DMS114 treated with DMSO at 0.1 percent for 48 hours (cell line): ENCODE results near the gene JHY.

ENCODE experiments used
- DNase-seq: peaks from one replicate; lab custom pipeline; 2025; ENCODE audit not compliant: unreplicated experiment; lab: John Stamatoyannopoulos, UW

JHY gene

DNA sequence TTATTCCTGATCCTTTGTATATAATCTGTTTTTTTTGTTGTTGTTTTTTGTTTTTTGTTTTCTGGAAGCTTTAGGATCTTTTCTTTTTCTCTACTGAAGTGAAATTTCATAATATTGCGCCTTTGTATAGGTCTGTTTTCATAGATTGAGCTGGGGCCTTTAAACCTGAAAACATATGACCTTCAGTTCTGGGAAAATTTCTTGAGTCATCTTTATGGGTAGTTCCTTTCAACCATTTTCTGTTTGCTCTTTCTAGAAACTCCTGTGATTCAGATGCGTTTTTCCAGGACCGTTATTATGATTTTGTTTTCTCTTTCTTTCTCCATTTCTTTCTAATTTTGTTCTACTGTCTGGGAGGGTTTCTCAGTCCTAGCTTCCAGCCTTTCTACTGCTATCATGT is 55.4 kb downstream of the JHY start:
- no peak for DNase-seq

DNA sequence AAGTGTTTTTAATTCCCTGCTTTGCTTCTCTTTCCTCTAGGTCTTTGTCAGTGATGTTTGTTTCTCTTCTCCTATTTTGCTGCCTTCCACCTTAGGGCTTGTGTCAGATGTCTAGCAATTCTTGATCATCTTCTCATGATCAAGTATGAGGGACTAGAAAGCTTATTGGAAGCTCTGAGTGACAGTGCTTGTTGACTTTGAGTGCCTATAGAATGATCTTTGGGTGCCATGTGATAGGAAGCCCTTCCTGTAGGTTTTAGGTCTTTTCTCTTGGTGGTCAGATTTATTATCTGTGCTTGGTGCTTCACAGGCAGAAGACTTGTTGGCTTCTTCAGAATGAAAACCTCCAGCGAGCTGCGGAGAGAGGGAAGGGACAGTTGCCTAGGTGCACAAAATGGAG is 56.0 kb downstream of the JHY start:
- no peak for DNase-seq

DNA sequence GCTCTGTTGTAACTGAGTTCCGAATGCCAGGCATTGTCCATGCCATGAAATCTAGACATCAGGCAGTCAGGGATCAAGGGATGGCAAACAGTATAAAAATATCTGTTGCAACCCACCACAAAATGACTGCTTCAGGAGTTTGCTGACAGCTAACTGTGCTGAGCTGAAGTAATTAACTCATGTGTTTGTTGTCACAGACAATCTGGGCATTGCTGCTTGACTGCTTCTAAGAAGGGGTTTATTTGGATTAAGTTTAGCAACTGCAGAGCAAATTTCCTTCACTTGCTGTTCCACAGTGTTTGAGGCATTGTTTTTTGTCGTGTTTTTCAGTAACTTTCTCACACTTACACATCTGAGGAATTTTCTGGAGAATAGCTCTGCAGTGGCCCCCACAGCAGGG is 68.7 kb downstream of the JHY start:
- DNase-seq: no peak

DNA sequence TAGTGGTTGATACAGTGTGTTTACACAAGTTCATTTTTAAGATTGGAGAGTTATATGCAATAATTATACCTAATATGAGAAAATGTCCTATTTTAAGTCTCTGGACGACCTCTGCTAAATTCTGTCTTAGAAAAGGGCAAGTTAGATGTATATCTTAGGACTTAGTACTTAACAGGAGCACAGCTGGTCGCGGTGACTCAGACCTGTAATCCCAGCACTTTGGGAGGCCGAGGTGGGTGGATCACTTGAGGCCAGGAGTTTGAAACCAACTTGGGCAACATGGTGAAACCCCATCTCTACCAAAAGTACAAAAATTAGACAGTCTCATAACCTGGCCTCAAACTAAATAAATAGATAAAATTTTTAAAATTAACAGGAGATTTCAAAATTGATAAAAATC is 71.9 kb downstream of the JHY start:
- no peak for DNase-seq

DNA sequence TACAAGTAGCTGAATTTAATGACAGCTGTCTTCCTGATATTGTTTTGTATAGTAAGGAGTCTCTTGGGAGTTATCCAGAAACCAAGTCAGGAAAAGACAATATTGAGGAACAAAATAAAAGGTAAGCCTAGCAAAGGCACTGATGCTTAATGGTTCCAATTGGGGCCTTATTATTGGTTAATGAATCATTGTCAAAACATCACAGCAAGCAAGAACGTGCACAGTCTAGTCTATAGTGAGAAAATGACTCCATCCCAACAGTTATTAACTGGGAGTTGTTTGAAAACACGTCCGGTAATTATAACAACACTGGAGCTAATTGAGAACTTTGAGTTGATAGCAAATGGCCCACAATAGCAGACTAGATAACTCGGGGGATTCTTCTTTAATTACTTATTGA is 81.4 kb downstream of the JHY start:
- no peak for DNase-seq

DNA sequence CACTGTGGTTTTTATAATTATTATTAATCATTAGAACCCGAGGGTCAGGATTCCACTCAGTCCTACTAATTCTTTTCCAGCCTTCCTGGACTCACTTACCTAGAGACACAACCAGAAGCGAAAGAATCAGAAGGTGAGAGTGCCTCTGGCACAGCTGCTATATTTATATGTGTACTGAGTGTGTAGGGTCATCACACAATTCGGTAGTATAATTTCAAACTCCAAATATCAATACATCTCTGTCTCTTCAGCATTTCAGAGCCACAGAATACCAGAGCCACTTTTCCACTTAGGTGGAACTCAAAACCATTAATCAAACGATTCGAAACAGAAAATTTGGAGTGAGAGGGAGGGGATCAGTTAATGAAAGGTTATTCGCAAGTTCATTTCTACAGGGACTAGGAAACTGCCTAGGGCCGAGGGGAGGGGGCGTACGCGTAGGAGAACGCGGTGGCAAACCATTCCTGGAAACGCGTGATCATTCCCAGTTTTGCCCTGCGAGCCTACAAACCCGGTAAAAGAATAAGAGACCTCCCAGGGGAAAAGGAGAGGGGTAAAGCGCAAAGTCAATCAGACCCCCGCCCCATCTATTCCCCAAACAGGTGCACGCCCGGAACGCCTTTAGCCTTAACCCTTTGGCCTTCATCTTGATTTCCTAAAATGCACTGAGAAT is 93.6 kb downstream of the JHY start:
- DNase-seq: no peak

DNA sequence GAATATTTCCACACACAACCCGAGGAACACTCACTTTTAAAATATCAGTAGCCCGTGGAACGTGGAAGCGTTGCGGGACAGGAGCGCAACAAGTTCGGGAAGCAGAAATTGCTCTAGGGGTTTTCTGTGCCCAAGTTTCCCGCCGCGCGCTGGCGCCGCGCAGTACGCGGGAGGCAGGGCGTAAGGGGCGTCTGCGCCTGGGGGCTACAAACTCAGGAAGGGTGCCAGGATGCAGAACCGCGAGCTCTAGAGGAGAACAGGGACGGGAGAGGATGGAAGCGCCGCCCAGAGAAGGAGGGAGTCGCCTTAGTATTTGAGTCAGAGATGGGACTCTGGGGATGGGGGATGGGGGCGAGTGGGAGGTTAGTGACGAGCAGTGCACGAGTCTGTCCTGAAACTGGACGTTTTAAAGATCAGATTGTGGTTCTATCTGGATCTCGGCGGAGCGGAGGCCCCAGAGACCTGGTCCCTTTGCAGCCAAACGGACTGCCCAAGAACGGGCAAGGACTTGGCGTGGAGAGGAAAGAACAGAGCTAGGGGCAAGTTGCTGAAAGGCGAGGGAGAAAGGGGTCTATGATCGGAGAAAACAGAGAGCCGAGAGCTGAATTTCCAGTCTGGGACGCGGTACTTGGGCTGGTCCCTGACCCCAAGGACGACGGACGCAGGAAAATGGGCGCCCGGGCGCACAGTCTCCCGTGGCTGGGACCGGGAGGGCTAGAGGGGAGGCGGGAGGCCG is 94.3 kb downstream of the JHY start:
- DNase-seq: no peak

DNA sequence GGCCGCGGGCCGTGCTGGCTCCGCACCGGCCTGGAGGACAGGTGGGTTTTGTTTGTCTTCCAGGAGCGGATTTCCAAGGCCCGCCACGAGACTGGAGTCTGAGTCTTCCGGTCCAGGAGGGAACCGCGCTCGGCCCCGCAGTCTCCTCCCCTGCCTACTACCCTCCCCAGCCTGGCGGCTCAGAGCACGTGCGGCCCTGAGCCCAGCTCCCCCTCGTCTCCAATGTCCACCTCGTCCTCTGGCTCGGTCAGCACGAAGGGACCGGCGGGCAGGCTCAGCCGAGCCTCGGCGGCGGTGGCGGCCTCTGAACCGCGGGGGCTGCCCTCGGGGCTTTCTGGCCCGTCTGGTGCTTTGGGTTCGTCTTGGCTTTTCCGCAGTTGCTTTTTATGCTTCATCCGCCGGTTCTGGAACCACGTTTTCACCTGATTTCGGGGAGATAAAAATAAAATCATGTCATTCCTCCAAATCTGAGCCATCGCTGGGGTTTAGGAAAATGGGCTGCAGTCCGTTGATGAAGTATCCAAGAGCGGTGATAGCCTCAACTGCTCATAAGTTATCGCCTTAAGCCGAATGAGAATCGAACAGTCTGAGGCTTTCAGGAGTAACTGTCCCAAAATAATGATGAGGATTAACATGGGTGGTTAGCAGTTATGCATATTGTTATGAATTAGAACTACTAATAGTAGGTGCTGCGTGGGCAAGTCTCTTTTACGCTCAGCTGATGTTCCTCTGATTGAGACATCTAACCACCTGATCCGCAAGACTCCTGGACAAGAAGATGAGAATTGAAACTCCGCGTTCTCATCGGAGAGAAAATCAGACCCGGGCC is 95.1 kb downstream of the JHY start:
- no peak for DNase-seq

DNA sequence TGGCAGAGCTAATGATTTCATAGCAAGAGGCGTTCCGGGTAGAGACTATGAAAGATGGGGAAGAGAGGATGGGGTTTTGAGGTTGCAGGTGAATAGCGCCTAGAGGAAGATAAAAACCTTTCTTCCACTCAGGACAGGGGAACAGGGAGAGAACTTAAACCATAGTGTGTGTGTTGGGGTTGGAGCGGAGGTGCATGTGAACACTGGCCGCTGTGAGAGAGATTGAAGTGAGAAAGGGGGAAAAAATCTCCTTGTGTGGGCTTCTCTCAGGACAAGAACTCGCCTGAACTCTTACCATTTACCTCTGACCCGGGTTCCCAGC is 95.7 kb downstream of the JHY start:
- no peak for DNase-seq

DNA sequence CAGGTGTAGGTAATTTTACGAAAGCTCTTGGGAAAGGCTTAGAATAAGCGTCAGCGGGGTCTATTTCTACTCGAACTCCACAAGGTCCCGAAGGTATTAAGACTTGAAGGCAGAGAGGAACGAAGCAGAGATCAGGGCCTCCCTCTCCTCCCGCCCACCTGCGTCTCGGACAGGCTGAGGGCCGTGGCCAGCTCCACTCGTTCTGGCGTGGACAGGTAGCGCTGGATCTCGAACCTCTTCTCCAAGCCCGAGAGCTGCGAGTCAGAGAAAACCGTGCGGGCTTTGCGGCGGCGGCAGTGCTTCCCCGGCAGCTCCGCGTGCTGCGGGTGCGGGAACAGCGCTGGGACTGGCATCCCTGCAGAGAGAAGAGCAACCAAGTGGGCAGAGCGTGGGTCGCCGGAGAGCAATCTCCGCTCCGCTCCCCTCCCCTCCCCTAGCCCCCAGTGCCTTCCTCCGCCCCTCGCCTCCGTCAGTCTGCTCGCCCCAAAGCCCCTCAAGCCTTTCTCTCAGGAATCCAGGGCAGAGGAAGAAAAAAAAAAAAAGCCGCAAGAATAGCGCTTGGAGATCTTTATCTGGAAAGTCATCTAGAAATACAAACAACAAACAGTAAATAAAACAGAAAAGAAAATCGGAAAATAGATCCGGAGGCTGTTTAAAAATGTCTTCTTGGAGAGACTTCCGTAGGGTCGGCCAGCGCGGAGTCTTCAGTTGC is 96.7 kb downstream of the JHY start:
- no peak for DNase-seq

DNA sequence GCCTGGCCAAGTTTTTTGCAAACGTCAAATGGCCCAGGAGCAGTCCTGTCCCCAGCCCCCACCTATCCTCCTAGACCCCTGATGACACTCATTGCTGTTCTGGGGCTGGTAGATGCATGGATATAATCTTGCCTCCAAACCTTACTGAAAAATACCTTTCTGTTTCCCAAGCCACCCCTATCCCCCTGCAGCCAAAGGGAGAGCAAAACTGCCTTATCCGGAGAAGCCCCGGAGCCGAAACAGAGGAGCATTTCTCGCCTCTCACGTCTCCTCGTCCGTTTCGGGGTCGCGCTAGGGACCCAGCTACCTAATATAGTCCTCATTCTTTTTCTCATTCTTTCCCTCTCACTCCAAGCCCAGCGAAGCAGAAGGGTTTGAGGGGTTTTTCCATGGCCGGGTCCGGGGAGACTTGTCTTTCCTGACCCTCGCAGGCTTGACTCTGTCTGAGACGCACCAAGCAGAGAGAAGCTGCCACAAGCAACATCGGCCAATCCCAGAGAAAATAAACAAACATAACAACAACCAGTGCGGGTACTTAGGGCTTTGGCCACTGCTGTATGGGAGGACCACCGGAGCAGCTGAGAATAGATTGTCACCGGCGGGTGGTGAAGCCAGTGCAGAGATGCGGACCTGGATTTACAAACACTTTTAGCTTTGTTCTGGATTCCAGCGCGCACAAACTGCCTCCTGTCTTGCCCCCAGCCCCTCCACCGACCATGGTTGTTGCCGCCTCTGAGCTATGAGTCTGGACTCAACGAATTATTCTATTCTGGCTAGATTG is 97.4 kb downstream of the JHY start:
- no peak for DNase-seq

DNA sequence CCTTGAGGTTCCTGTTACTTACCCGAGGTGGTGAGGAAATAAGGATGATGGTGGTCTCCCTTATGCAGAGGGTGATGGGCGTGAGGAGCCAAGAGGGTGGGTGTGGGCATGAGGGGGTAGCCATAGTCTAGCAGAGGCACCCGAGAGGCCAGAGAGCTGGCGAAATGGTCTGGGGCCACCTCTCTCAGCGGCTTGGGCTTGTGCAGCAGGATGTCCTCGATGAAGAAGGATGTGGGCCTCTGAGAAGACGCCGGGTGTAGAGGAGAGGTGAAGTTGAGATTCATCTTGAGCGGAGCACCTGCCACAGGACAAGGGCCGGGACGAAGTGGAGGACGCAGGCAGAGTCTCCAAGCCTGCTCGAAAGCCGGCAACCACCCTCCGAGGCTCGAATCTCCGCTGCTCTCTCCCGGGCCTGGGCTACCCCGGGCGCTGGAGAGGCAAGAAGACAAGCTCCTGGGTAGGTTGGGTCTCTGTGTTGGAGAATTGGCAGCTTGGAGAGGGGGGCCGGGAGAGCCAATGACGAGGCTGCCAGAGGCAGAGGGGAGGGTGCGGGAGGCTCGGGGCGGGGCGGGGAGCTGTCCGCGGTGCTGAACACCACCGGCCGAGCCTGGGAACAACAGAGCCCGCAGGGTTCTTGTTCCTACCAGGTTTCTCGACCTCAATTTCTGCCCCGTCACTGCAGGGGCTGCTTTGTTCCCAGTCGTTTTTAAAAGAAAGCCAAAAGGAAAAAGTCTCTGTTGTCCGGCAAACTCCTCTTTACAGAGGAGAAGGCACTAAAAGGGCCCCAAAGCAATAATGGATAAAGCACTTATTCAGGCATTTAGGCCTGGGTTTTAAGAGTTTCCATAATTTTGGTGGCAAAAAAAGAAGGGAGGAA is 99.1 kb downstream of the JHY start, which contains the start of gene BSX:
Gene BSX (minus strand): TSS at position 447 of the 877 bp plus-strand sequence. CDS start 163 bp downstream, at position 284.
- no peak for DNase-seq

DNA sequence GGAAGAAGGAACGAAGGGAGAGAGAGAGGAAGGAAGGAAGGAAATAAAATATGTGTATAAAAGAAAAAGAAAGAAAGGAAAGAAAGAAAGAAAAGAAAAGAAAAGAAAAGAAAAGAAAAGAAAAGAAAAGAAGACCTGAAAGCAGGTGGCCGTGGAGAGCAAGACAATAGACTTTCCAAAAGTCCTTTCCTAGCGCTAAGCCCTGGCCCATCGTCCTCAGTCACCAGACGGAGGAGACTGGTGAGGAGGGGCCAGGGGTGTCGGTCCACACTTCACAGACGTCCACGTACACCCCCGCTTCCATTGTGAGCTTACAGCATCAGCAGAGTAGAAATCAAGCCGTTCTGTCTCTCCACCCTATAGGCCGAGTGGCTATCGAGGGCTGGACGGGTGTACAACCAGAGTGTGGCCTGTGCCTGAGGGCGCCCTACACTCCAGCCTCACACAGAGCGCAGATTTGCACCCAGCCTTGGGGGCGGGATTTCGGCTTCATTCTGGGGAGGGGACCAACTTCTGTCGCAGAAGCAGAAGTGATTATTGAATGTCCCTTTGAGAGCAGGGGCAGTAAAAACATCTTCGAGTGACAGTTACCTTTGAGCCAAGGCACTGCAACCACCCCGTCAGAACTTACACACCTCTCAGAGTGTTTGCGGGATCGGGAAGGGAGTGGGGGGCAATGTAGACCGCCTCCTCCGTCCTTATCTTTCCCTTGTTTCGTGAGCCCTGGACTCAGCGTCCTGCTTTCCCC is 101.1 kb downstream of the JHY start:
- DNase-seq: no peak

DNA sequence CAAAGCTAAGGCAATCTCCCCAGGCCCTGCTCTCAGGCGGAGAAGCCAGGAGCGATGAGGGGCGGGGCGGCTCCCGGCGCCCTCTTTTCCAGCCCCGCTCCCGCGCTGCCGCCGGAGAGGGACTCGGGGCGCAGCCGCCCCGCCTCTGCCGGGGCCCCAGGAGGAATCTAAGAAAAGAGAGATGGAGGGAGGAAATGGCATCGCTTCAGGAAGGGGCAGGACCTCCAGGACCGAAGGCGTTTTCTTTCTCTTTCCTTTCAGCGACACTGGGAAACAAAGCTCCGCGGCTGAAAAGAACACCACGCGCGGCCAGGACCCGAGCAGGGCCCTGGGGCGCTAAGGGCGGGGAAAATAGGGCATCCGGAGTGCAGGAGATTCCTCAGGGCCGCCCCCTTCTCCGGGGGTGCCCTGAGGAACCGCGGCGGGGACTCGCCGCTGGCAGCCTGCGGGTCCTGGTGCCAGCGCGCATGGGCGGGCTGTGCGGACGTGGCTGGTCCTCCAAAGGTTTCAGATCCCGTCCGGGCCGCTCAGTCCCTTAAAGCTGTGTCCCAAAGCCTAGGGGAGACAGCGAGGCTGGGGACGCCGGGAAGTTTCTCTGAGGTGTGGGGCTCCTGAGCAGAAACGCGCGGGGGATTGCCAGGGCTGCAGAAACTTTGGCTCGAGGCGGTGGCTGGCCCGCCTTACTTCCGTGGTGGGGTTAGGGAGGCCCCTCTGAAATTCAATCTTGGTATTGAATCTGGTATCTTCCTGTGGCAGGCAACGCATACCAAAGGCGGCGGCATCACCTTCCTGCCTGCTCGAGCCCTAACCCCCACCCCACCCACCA is 101.8 kb downstream of the JHY start:
- no peak for DNase-seq

DNA sequence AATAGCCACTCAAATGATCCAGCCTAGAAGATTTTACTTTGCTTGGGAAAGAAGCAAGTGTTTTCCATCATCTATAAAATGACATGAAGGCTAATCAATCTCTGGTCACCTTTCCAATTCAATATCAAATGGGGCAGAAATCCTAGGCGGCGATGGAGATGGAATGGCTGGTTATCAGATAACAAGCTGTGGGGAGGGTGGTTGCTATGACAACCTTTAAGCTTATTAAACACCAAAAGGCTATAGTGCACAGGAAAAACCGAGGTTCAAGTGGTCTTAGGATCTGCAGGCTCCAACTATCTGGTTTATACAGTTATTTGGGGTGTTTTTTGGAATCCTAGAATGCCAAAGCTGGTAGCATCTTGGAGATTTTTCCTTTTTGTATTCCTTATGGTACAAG is 113.0 kb downstream of the JHY start:
- DNase-seq: no peak

DNA sequence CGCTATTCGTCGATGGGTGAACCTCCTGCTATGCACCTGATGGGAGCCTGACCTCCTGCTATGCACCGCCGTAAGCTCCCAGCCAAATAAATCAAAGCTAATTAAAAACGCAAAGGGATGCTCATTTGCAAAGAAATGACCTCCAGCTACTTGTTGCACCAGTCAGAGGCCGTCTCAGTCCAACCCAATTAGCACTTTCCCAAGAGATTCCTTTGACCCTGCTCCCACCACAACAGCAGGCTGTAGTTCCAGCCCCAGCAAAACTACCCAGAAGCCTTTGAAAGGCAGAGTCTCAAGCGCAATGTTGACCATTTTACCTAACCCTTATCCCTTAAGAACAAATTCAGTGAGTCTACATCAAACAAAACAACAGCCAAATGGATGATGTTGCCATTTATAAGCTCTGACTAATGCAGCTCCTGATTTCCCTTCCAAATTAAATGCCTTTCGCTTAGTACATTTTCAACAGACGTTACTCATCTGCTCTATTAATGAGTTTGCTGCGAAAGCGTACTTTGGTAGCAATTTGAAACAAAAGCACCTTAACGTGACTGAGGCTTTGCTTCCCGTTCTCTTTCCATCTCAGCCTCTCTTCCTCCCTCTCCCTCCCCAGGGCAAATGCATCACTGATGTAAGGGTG is 116.3 kb downstream of the JHY start:
- DNase-seq: no peak

DNA sequence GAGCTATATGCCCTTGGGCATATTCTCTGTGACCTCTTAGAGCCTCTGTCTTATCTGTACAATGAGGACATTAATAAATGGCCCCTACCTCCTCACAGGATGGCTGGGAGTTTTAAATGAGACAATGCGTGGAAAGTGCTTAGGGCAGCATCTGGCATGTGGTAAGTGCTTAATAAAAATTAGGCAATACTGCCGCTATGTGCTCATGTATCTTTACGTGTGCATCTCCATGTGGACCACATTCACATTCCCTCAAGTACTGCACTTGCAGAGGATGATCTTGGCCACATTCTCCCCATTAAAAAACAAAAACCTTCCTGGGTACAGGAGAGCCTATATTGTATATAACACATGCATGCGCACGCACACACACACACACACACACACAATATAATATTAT is 118.2 kb downstream of the JHY start:
- no peak for DNase-seq
